Bronchial epithelial cell (primary cell): ENCODE results near the gene CLEC14A. TPM values are rescaled to one million over a fixed set of nuclear protein-coding genes. Genes with fewer than 3 reads are reported as not detected.

Source experiments
- DNase-seq: peaks from one replicate; pipeline ENCODE4 v3.0.0-alpha.2; 2010; ENCODE audit warnings: low read depth
- FAIRE-seq: peaks from 2 replicates; lab custom pipeline; 2011; peaks lifted over from hg19 to GRCh38; lab: Jason Lieb, UNC
- H3K27me3 ChIP-seq: 2 replicates; pipeline ENCODE4 v1.5.1; 2011; ENCODE audit warnings: low read length; ENCODE audit not compliant: control insufficient read depth, insufficient read depth
- H3K36me3 ChIP-seq: 2 replicates; pipeline ENCODE4 v1.5.1; 2011; ENCODE audit warnings: low read length; ENCODE audit not compliant: control insufficient read depth, insufficient read depth
- H3K4me3 ChIP-seq: 2 replicates; pipeline ENCODE4 v1.5.1; 2011; ENCODE audit warnings: mild to moderate bottlenecking, low read depth, low read length, control low read depth
- total RNA-seq: library from RNA; depleted of rRNA; stranded (reverse); fragments of >200 nt; gene quantifications from 2 replicates; pipeline ENCODE4 v1.2.1, GENCODE V29; 2014
- TF ChIP-seq, protein P1 (sequence below): IDR thresholded peaks from 2 replicates; pipeline ENCODE4 v1.5.1; 2011; ENCODE audit warnings: mild to moderate bottlenecking, moderate library complexity, low read length, control low read depth, inconsistent platforms; ENCODE audit not compliant: insufficient read depth, severe bottlenecking

CLEC14A gene
- total RNA-seq, 1 donor from 2014 or later, result not detected

DNA sequence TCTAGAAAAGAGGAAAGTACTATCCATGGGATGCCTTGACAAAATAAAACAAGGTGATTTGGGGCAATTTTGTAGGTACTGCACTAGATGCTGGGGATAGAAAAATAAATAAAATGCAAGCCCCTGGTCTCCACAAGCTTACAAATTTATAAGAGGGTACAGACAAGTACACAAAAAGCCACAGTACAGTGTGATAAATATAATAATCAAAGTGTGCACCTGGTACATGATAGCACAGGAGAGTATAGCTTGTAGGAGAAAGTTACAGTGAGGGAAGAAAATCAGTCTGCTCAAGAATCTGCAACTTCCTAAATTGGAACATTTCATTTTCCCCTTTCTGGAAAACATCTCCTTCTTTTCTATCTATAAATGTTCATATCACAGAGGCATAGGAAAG lies 51.2 kb downstream of the CLEC14A start:
- no peak for FAIRE-seq
- DNase-seq, result no peak
- TF ChIP-seq, protein P1, sequence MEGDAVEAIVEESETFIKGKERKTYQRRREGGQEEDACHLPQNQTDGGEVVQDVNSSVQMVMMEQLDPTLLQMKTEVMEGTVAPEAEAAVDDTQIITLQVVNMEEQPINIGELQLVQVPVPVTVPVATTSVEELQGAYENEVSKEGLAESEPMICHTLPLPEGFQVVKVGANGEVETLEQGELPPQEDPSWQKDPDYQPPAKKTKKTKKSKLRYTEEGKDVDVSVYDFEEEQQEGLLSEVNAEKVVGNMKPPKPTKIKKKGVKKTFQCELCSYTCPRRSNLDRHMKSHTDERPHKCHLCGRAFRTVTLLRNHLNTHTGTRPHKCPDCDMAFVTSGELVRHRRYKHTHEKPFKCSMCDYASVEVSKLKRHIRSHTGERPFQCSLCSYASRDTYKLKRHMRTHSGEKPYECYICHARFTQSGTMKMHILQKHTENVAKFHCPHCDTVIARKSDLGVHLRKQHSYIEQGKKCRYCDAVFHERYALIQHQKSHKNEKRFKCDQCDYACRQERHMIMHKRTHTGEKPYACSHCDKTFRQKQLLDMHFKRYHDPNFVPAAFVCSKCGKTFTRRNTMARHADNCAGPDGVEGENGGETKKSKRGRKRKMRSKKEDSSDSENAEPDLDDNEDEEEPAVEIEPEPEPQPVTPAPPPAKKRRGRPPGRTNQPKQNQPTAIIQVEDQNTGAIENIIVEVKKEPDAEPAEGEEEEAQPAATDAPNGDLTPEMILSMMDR, result no peak
- H3K4me3 ChIP-seq, result no peak overlapping the region
- H3K36me3 ChIP-seq, result no peaks in the 10 kb centered on the region
- H3K27me3 ChIP-seq, result peaks cover 19% of the 10 kb centered on the region

Other genes with a start within 250 kb of the CLEC14A start
- gene SSTR1, start 48.2 kb downstream of the CLEC14A start, total RNA-seq, result under 0.01 TPM in 1 of 2 replicates, not detected in the other